ENCODE measurements around the gene NOXO1. TPM values are rescaled to one million over a fixed set of nuclear protein-coding genes. Genes with fewer than 3 reads are reported as not detected.

Gene NOXO1
- polyA plus RNA-seq, 1 of the 3 experiments (the other 2 are of a cell fraction) = 0.21 TPM

GRCh38 chr16:2008631-2009163, 27.4 kb upstream of the NOXO1 start:
- Histone ChIP-seq H3K4me1 (ENCODE audit: control insufficient read depth in 1 of 2, insufficient read depth in 2 of 2, low read depth in 1 of 2, low read length in 1 of 2) (peaks cover 24 to 58% of the 10 kb centered on the region in 2 experiments; a peak in 3 of 4 replicates), H3F3A (replicated peaks; ENCODE audit: insufficient read depth) (peaks cover 15% of the 10 kb centered on the region), H3K4me2 (peak overlapping the region; percentile 97), H3K9me2 (no peaks in the 10 kb centered on the region), H3K79me2 (ENCODE audit: insufficient read depth) (peaks cover 67% of the 10 kb centered on the region), H3K27ac (ENCODE audit: low read depth in 2 of 2, low read length in 1 of 2) (peak overlapping the region; percentile 72 to 75), H2AFZ (ENCODE audit: low read depth) (no peak overlapping the region), H3K36me3 (replicated peaks in 1 of 2; ENCODE audit: control insufficient read depth in 1 of 2, insufficient read depth in 2 of 2, low read length in 1 of 2) (peaks cover 0 to 6% of the 10 kb centered on the region in 2 experiments), H4K20me1 (ENCODE audit: insufficient read depth) (peaks cover 55% of the 10 kb centered on the region), H3K4me3 (ENCODE audit: low read depth in 2 of 2, low read length in 1 of 2) (peak overlapping the region; percentile 90 to 91), H3K27me3 (ENCODE audit: insufficient read depth) (no peaks in the 10 kb centered on the region), H3K9me3 (no peaks in the 10 kb centered on the region), H3K9ac (peak overlapping the region; percentile 95)
- CTCF ChIA-PET = interaction anchor here (1.1 to 1.7 kb wide), 7 partner anchors 13 to 139 kb away, joined by 3 to 12 read pairs (median 5); partner anchors contain the start of genes NTHL1, RPS2 and TSC2
- TF ChIP-seq GABPA (IDR thresholded peaks at IDR 0.05; ENCODE audit: low read depth) = 0 out of 2 replicates have a peak, but pooled peaks have one; percentile 18
- no peak for TF ChIP-seq POLR2AphosphoS5 (IDR thresholded peaks at IDR 0.05; ENCODE audit: low read depth, low read length)
- WGBS (ENCODE audit: low lambda C conversion rate) = 3% methylated on average over 8 of the region's 23 CpGs
- DNase-seq = peak; percentile 61
- POLR2A ChIA-PET = interaction anchor here (0.6 to 1.4 kb wide), 4 partner anchors 11 to 147 kb away, joined by 3 to 8 read pairs (median 6); partner anchors contain the start of genes RPS2 and TRAF7

DNA sequence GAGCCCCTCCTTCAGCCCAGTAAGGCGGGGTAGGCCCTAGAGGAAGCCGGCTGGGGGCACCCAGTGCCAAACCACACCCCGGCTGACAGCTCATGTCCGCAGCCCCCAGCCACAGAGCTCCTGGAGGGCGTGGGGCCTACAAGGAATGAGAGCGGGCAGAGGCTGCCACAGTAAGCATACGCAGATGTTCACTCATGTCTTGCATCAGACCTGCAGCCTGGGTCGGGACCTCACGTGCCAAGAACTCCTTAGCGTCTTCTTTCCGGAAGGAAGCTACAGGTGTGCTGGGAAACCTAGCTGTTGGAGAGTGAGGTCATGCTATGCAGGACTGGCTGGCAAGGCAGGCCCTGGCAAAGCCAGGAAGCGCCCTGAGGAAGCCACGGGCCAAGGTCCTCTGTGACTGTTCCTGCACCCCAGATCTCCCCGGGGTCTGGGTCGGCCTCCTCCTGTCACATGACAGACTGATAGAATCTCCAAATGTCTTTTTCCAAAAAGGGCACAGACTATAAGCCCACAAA, 26.8 kb upstream of the NOXO1 start:
- H3K4me2 ChIP-seq = peak overlapping the region; percentile 97
- WGBS (ENCODE audit: low lambda C conversion rate) = 32% methylated on average over 10 of the region's 15 CpGs
- no peak for DNase-seq
- TF ChIP-seq, protein P1, sequence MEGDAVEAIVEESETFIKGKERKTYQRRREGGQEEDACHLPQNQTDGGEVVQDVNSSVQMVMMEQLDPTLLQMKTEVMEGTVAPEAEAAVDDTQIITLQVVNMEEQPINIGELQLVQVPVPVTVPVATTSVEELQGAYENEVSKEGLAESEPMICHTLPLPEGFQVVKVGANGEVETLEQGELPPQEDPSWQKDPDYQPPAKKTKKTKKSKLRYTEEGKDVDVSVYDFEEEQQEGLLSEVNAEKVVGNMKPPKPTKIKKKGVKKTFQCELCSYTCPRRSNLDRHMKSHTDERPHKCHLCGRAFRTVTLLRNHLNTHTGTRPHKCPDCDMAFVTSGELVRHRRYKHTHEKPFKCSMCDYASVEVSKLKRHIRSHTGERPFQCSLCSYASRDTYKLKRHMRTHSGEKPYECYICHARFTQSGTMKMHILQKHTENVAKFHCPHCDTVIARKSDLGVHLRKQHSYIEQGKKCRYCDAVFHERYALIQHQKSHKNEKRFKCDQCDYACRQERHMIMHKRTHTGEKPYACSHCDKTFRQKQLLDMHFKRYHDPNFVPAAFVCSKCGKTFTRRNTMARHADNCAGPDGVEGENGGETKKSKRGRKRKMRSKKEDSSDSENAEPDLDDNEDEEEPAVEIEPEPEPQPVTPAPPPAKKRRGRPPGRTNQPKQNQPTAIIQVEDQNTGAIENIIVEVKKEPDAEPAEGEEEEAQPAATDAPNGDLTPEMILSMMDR (IDR thresholded peaks at IDR 0.05) = no peak
- no peak for TF ChIP-seq TEAD4 (IDR thresholded peaks at IDR 0.05; ENCODE audit: borderline replicate concordance, insufficient read depth)
- TF ChIP-seq TAF1 (IDR thresholded peaks at IDR 0.05; ENCODE audit: borderline replicate concordance, low read depth, low read length) = no peak
- TF ChIP-seq MEF2A (IDR thresholded peaks at IDR 0.05; ENCODE audit: borderline replicate concordance, low read depth) = no peak
- TF ChIP-seq EP300 (IDR thresholded peaks at IDR 0.05; ENCODE audit: borderline replicate concordance in 1 of 2, low read depth in 1 of 2, low read length in 1 of 2) = no peak
- TF ChIP-seq IRF3 (IDR thresholded peaks at IDR 0.05; ENCODE audit: low read depth, low read length) = no peak
- no peak for TF ChIP-seq NRF1 (IDR thresholded peaks at IDR 0.05; ENCODE audit: low read depth, low read length)
- TF ChIP-seq YY1 (IDR thresholded peaks at IDR 0.05; ENCODE audit: low read depth) = no peak
- no peak for TF ChIP-seq RXRA (IDR thresholded peaks at IDR 0.05; ENCODE audit: borderline replicate concordance, low read depth)
- TF ChIP-seq EZH2phosphoT487 (IDR thresholded peaks at IDR 0.05; ENCODE audit: borderline replicate concordance, low read depth) = no peak
- TF ChIP-seq SIN3A (IDR thresholded peaks at IDR 0.05; ENCODE audit: borderline replicate concordance, low read depth, low read length) = no peak
- TF ChIP-seq CHD2 (IDR thresholded peaks at IDR 0.05; ENCODE audit: low read length, partially characterized antibody) = no peak
- no peak for TF ChIP-seq RFX5 (IDR thresholded peaks at IDR 0.05; ENCODE audit: low read length)
- no peak for TF ChIP-seq RAD21 (IDR thresholded peaks at IDR 0.05; ENCODE audit: low read length)
- TF ChIP-seq JUND (IDR thresholded peaks at IDR 0.05) = no peak
- TF ChIP-seq GATA2 (CRISPR knock-in tag; IDR thresholded peaks at IDR 0.05) = no peak
- TF ChIP-seq GABPA (IDR thresholded peaks at IDR 0.05; ENCODE audit: low read depth) = no peak
- no peaks in the 10 kb centered on the region for H3K27me3 ChIP-seq (ENCODE audit: insufficient read depth)
- no peak overlapping the region for H2AFZ ChIP-seq (ENCODE audit: low read depth)
- peaks cover 15% of the 10 kb centered on the region for H3F3A ChIP-seq (replicated peaks; ENCODE audit: insufficient read depth)
- ChIA-PET POLR2A (interaction anchor here (0.8 to 1.4 kb wide), 2 partner anchors 10 to 147 kb away, joined by 3 to 8 read pairs; partner anchors contain the start of gene TRAF7), CTCF (interaction anchor here (1.1 to 1.7 kb wide), 7 partner anchors 12 to 140 kb away, joined by 3 to 12 read pairs (median 5); partner anchors contain the start of genes NTHL1, RPS2 and TSC2)
- peak overlapping the region; percentile 19 to 72; a peak in 2 of 4 replicates for H3K27ac ChIP-seq (ENCODE audit: low read depth in 2 of 2, low read length in 1 of 2)
- no peaks in the 10 kb centered on the region for H3K9me2 ChIP-seq
- H3K9ac ChIP-seq = peak overlapping the region; percentile 95; the same call in 1 of the 2 replicates
- peaks cover 24 to 61% of the 10 kb centered on the region in 2 experiments; a peak in 3 of 4 replicates for H3K4me1 ChIP-seq (ENCODE audit: control insufficient read depth in 1 of 2, insufficient read depth in 2 of 2, low read depth in 1 of 2, low read length in 1 of 2)
- no peaks in the 10 kb centered on the region for H3K9me3 ChIP-seq
- peaks cover 2 to 11% of the 10 kb centered on the region in 2 experiments for H3K36me3 ChIP-seq (replicated peaks in 1 of 2; ENCODE audit: control insufficient read depth in 1 of 2, insufficient read depth in 2 of 2, low read length in 1 of 2)
- peak overlapping the region; percentile 90 to 91 for H3K4me3 ChIP-seq (ENCODE audit: low read depth in 2 of 2, low read length in 1 of 2)
- H4K20me1 ChIP-seq (ENCODE audit: insufficient read depth) = peaks cover 61% of the 10 kb centered on the region
- peaks cover 74% of the 10 kb centered on the region for H3K79me2 ChIP-seq (ENCODE audit: insufficient read depth)
